NCI-H1417 treated with DMSO at 0.1 percent for 48 hours (cell line): ENCODE measurements around the gene OBSL1.

Source experiments
- DNase-seq: peaks from one replicate; lab custom pipeline; 2025; lab: John Stamatoyannopoulos, UW

Gene OBSL1

DNA sequence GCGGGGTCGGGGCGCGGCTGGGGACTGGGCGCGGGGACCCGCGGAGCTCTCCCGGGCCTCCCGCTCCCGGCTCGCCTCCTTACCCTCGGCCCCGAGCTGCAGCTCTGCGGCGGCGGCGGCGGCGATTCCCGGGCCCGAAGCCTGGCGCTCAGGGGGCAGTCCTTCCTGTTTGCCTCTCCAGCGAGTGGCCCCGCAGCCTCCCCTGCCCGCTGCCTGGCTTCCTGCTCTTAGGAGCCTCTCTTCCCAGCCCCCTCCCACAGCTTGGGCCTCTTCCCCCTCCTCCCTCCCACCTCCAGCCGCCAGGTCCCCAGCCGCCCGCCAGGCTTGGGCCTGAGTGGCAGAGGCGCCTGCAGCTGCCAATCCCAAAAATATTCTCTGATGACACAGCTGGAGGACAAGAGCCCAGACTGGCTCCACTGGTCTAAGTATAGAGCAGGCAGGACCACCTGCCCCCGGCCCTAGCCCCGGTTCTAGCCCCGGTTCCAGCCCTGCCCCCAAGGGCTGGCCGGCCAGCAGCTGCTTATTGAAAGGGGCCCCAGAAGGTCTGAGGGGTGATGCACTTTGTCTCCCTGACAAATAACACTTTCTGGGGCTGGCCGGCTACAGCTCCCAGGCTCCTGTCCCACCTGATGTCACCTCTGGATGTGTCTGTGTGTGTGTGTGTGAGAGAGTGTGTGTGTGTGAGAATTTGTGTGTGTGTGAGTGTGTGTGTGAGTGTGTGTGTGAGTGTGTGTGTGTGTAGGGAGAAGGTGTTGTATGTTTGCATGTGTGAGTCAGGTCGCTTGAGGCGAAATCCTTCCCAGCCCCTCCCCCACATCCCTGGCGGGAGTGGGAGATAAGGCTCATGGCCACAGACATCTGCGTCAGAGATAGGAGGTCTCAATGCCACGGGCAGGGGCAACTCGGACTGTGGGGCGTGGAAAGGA, at the start of gene OBSL1:
OBSL1 (minus strand) TSS at position 229 of the 926 bp plus-strand sequence. CDS start 307 bp downstream, outside the sequence.
- peak; percentile 9 for DNase-seq

DNA sequence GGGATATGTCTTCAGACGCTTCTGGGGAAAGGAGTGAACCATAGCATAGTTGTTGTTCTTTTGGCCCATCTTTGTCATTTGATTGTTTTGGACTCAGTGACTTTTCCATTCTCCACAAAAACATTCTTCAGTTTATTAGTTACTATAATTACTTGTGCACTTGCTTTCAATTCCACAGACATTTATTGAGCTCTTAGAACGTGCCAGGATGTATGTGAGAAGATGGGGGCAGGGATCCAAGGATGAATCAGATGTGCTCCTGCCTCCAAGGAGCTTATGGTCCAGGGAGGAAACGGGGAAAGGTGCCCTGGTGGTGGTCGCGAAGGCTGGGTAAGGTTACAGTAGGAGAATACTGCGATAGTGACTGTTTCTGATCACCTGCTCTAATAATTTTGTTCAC, 49.2 kb upstream of the OBSL1 start:
- DNase-seq: no peak

- no peak for DNase-seq
Observed at GRCh38 chr2:219619235-219619634, 47.9 kb upstream of the OBSL1 start.

DNA sequence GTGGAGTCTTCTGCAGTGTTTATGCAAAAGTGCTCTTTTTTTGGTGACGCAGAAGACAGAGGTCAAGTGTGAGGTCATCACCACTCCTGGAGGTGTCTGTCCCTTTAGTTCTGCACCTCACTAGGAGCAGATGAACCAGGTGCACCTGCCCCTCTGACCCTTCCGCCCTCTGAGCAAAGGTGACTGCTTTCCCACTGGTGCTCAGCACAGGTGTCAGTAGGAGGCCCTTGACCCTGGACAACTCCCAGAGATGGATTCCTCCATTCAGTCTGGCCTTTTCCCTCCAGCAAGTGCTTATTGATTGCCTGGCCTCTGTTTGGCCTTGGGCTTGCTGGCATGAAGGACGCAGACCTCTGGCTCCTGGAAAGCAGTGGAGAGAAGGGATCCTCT, 47.4 kb upstream of the OBSL1 start:
- no peak for DNase-seq

GRCh38 chr2:219616550-219616949, 45.2 kb upstream of the OBSL1 start:
- DNase-seq: no peak

DNA sequence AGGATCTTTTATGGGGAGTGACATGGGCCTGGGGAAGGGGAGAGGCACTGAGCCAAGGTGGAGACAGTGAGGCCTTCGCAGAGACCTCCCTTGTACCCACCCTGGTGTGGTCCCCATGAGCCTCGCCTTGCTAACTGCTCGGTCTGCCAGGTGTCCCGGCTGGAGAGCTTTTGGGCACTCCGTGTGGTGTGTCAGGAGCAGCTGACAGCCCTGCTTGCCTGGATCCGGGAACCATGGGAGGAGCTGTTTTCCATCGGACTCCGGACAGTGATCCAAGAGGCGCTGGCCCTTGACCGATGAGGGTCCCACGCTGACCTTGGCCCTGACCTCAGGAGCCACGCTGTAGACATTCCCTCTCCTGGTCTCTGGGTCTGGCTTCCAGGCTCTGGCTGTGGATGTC, 44.6 kb upstream of the OBSL1 start:
- DNase-seq: no peak

DNA sequence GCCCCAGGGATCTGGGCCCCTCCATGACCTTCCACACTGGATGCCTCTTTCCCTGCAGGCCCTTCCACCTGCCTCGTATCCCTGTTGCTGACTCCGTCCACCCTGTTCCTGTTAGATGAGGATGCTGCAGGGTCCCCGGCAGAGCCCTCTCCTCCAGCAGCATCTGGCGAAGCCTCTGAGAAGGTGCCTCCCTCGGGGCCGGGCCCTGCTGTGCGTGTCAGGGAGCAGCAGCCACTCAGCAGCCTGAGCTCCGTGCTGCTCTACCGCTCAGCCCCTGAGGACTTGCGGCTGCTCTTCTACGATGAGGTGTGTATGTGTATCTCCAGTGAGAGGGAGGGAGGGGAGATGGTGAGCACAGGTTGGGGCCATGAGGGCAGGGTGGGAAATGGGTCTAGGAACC, 43.7 kb upstream of the OBSL1 start:
- DNase-seq: no peak

DNA sequence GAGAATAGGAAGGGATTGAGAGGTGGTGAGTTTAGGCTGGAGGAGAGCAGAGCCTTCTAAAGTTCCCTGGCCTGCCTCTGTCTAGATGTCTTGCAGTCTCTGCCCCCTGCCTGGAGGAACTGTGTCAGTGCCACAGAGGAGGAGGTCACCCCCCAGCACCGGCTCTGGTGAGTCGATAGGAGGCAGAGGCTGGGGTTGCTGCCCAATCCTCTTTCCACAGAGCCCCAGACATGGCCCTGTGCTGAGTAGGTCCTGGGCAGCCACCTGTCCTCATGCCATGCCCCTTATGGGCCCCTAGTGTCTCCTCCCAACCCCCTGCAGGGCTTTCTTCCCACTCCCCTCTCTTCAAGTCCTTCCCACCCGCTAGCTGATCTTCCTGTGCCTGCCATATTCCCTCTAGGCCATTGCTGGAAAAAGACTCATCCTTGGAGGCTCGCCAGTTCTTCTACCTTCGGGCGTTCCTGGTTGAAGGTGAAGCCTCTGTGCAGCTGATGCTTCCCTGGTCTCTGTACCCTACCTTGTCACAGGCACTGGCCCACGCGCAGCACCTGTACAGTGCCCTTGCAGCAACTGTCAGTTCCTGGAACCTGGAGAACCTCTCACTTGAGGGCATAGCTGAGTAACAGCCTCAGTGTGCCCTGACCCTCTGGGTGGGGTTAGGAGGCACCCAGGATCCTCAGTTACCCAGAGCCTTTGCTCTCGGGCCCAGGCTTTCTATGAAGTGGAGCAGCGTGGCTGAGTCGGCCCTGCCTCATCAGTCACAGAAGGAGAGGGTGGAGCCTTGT, 42.9 kb upstream of the OBSL1 start:
- DNase-seq: no peak

GRCh38 chr2:219613461-219614070, 42.2 kb upstream of the OBSL1 start:
- DNase-seq: no peak

DNA sequence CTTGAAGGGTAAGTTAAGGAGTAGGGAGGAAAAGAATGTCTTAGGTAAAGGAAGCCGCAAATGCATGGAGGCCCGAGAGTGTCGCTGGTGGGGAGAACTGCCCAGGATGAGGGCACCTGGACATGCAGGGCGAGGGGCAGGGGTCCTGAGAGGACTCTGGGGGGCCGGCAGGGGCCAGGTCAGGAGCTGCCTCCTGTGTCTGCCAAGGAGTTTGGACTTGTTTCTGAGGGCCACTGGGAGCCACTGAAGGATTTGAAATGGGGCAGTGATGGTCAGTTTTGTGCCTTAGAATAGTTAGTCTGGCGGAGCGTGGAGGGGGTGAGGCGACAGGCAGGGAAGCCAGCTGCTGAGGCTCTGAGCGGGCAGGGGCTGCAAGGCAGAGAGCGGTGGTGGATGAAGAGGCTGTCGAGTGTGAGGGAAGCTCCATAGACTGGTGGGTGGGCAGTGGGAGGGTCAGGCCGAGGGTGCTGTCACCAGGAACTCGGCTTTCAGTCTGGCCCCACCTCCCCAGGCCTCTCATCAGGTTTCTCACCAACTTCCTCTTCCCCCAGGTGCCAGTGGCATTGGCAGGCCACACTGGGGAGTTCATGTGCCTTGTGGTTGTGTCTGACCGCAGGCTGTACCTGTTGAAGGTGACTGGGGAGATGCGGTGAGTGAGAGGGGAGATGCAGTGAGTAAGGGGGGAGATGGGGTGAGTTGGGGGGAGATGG, 41.4 kb upstream of the OBSL1 start:
- DNase-seq: no peak

DNA sequence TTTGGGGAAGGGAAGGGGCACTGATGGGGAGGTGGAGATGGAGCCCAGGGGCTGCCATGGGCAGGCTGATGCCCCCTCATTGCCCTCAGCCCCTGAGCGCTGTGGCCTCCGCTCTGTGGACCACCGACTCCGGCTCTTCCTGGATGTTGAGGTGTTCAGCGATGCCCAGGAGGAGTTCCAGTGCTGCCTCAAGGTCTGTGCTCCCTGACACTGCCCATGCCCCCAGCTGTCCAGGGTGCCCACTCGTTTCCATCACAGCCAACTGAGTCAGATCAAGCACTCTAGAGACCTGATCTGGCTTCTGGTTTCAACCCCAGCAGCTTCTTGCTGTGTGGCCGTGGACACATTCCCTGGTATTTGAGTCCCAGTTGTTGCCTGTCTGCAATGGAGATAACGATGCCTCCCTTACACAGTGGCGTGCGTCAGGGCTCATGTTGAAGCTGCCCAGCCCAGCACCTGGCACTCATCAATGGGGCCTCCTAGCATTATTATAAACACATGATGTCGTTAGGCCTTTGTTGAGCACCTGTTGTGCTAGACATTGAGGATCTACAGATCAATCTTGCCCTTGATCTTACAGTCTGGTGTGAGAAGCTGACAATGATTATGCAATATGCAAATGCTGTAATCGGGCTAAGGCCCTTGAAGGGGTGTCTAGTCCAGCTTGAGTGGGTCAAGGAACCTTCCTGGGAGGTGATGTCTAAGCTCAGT, 40.7 kb upstream of the OBSL1 start:
- no peak for DNase-seq

GRCh38 chr2:219611306-219611705, 40.0 kb upstream of the OBSL1 start:
- no peak for DNase-seq

- no peak for DNase-seq
Observed at GRCh38 chr2:219609149-219609750, 37.9 kb upstream of the OBSL1 start.

DNA sequence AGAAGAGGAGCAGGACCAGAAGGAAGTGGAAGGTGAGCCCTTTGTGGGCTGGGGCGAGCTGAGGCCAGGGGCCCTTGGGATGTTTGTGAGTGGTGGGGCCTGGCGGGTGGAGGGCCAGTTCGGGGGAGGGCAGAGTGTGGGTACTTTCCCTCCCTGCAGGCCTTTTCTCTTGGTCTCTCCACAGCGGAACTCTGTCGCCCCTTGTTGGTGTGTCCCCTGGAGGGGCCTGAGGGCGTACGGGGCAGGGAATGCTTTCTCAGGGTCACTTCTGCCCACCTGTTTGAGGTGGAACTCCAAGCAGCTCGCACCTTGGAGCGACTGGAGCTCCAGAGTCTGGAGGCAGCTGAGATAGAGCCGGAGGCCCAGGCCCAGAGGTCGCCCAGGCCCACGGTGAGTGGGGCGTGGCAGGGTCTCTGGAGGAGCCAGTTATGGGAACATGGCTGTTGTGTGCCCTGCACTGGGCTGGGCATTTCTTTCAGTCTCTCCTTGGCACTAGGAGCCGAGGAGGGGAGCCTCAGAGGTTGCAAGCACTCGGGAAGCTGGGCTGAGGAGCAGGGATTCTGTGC, 37.1 kb upstream of the OBSL1 start:
- DNase-seq: no peak

- DNase-seq: no peak
Observed at GRCh38 chr2:219607931-219608330, 36.6 kb upstream of the OBSL1 start.

- no peak for DNase-seq
Observed at GRCh38 chr2:219605607-219605954, 34.2 kb upstream of the OBSL1 start.

- DNase-seq: no peak
Observed at GRCh38 chr2:219603771-219604170, 32.4 kb upstream of the OBSL1 start.

DNA sequence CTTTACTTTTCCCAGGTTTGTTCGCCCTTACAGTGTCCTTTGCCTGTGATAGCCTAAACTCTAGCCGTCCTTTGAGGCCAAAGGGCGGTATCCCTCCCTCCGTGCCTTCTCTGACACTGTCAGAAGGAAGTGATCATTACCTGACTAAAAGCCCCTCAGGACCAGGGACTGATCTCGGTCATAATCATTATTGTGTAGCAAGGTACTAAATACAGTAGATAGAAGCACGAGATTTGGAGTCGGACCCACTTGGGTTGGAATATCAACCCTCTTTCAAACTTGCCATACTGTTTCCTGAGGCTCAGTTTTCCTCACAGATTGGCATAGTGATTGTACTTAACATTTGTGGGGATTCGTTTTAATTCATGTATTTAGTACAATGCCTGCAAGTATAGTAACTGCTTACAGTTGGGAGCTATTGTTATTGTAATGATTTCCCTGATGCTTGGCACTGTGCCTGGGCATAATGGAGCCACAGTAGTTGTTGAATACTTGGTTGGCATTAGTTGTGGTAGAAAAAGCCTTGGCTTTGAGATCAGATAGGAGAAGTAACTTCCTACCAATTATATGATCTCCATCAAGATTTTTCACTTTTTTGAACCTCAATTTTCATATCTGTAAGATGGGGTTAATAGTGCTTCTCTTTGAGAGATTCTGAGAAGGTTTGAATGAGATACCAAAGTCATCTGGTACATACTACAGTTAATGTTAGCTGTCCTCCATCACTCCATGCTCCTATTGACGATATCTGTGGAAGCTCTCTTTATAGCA, 27.2 kb upstream of the OBSL1 start:
- DNase-seq: no peak

DNA sequence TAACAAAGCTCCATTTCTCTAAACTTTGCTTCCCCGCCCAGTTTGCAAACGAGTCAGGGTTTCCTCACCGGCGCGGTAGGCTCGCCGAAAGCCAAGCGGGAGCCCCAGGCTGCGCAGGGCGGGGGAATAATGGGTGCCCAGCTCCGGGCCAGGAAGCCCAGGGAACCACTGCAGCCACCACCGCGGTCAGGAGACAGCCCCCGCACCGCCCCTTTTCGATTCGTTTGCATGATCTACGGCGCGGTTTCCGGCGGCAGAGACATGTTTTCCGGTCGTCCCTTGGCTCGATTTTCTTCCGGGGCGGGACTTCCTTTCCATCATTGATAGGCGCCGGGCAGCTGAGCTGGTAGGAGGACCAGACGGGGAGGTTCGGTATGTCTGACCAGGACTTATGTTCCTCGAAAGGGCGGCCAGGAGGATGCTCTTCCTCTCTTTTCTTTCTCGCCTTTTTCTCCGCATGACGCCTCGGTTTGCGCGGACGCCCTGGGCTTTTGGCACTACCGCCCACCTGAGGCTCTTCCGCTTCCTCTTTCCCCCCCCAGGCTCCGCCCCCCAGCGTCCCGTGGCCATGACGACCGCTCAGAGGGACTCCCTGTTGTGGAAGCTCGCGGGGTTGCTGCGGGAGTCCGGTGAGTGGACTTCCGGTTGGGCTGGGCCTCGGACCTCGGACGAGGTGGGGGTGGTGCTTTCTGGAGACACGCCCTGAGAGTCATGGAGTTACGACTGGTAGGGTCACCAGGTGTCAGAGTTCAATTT, 26.4 kb upstream of the OBSL1 start, which contains the start of gene STK11IP:
STK11IP (plus strand) TSS at position 306 of the 756 bp plus-strand sequence; CDS start at position 569, 263 bp downstream.
- peak; percentile 81 for DNase-seq
